GM19099 (cell line): ENCODE measurements around the gene SUCNR1.
A peak's percentile ranks its signal among the peaks of the same experiment; 100 is the strongest.

ENCODE experiments used
- POLR2A ChIP-seq: IDR thresholded peaks from 3 replicates; pipeline ENCODE4 v1.6.1; 2011; ENCODE audit warnings: low read depth; ENCODE audit not compliant: insufficient read length; ENCODE audit errors: extremely low read depth

The SUCNR1 gene

GRCh38 chr3:151864423-151865101, 8.9 kb upstream of the SUCNR1 start:
- no peak for TF ChIP-seq POLR2A

- no peak for TF ChIP-seq POLR2A
Measured at GRCh38 chr3:151866711-151867410, 6.6 kb upstream of the SUCNR1 start.

- no peak for TF ChIP-seq POLR2A
Measured at GRCh38 chr3:151867666-151868065, 5.8 kb upstream of the SUCNR1 start.

- TF ChIP-seq POLR2A, result no peak
Measured at GRCh38 chr3:151869181-151869580, 4.3 kb upstream of the SUCNR1 start.

GRCh38 chr3:151871639-151872468, 1.6 kb upstream of the SUCNR1 start:
- no peak for TF ChIP-seq POLR2A

- peak; percentile 32 for TF ChIP-seq POLR2A
Measured at GRCh38 chr3:151875759-151876158, 2.3 kb downstream of the SUCNR1 start.

GRCh38 chr3:151877269-151877668, 3.8 kb downstream of the SUCNR1 start:
- TF ChIP-seq POLR2A, result no peak

- TF ChIP-seq POLR2A, result no peak
Measured at GRCh38 chr3:151878465-151878864, 5.0 kb downstream of the SUCNR1 start.

GRCh38 chr3:151879037-151879436, 5.6 kb downstream of the SUCNR1 start:
- no peak for TF ChIP-seq POLR2A

- no peak for TF ChIP-seq POLR2A
Measured at GRCh38 chr3:151879679-151880415, 6.4 kb downstream of the SUCNR1 start.

- no peak for TF ChIP-seq POLR2A
Measured at GRCh38 chr3:151880416-151880690, 6.9 kb downstream of the SUCNR1 start.

- TF ChIP-seq POLR2A, result no peak
Measured at GRCh38 chr3:151881137-151881536, 7.7 kb downstream of the SUCNR1 start.

GRCh38 chr3:151890721-151891141, 17.3 kb downstream of the SUCNR1 start:
- TF ChIP-seq POLR2A, result no peak

- TF ChIP-seq POLR2A, result no peak
Measured at GRCh38 chr3:151891721-151892120, 18.3 kb downstream of the SUCNR1 start.

GRCh38 chr3:151894219-151894618, 20.8 kb downstream of the SUCNR1 start:
- no peak for TF ChIP-seq POLR2A
